T-helper 1 cell treated with Interleukin-12 subunit alpha and Interleukin-12 subunit beta and Interleukin-4 antibody, amounts not matched to agents 30 μg/mL and 1 μg/mL, for 36 hours (primary cell): Measurements from ENCODE around the gene LGI4.

Experiments
- H3K27ac Mint-ChIP-seq: one replicate; pipeline ENCODE4 v1.8.0; 2021; ENCODE audit warnings: mild to moderate bottlenecking, mixed read lengths
- H3K27me3 Mint-ChIP-seq: one replicate; pipeline ENCODE4 v1.8.0; 2021; ENCODE audit warnings: low read depth, mixed read lengths
- H3K36me3 Mint-ChIP-seq: one replicate; pipeline ENCODE4 v1.8.0; 2021; ENCODE audit warnings: low read depth, mixed read lengths
- H3K4me1 Mint-ChIP-seq: one replicate; pipeline ENCODE4 v1.8.0; 2021; ENCODE audit warnings: low read depth, mixed read lengths
- H3K4me3 Mint-ChIP-seq: one replicate; pipeline ENCODE4 v1.8.0; 2021; ENCODE audit warnings: mild to moderate bottlenecking, moderate library complexity, mixed read lengths
- H3K9me3 Mint-ChIP-seq: one replicate; pipeline ENCODE4 v1.8.0; 2021; ENCODE audit warnings: mixed read lengths

LGI4 gene

DNA sequence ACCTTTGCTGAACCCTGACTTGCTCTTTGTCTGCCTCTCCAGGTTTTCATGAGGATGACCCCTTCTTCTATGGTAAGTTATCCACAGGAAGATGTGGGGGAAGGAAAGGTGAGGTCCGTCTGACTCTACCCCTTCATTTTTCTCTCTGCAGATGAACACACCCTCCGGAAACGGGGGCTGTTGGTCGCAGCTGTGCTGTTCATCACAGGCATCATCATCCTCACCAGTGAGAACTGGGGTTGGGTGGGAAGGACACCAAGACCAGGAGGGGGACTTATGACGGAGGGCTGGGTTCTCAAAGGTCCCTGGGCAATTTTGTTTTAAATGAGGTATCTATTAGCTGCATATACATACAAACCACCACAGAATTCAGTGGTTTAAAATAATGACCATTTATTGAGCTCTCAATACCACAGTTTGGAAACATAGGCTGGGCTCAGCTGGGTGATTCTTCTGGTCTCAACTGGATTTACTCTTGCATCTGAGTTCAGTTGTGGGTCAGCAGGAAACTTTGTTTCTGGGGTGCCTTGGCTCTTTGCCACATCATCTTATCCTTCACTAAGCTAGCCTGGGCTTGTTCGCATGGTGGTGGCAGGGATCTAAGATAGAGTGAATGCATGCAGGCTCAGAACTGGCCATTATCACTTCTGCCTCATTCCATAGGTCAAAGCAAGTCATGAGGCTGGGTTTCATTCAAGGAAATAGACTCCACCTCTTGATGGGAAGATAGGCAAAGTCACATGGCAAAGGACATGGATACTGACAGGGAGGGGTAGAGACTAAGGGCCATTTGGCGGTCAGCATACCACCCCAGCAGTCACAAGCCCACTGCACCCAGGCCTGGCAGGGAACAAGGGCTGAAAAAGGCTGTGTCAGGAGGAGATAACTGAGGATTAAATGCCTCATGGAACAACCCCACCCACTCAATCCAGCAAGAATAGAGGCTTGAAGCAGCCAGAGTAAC, 31.5 kb upstream of the LGI4 start:
- Mint-ChIP-seq H3K4me1 (peaks cover 23% of the 10 kb centered on the region), H3K27me3 (no peaks in the 10 kb centered on the region), H3K27ac (no peak overlapping the region), H3K9me3 (peaks cover 47% of the 10 kb centered on the region), H3K36me3 (peaks cover 83% of the 10 kb centered on the region), H3K4me3 (no peak overlapping the region)

DNA sequence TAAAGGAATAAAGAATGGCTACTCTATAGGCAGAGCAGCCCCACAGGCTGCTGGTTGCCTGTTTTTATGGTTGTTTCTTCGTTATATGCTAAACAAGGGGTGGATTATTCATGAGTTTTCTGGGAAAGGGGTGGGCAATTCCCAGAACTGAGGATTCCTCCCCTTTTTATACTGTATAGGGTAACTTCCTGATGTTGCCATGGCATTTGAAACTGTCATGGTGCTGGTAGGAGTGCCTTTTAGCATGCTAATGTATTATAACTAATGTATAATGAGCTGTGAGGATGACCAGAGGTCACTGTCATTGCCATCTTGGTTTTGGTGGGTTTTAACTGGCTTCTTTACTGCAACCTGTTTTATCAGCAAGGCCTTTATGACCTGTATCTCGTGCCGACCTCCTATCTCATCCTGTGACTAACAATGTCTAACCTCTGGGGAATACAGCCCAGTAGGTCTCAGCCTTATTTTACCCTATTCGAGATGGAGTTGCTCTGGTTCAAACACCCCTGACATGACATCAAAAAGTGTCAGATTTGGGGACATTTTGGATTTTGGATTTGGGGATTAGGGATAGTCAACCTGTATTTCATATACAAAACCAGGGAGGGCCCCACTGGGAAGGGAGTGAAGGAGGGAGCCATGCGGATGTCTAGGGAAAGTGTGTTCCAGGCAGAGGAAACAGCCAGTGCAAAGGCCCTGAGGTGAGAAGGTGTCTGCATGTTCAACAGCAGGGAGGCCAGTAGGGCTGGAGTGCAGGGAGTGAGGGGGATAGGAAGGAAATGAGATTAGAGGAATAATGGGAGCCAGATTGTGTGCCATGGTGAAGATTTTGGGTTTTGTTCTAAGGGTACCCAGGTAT, 30.6 kb upstream of the LGI4 start:
- no peak overlapping the region for H3K27ac Mint-ChIP-seq
- H3K36me3 Mint-ChIP-seq, result peaks cover 89% of the 10 kb centered on the region
- peaks cover 23% of the 10 kb centered on the region for H3K4me1 Mint-ChIP-seq
- H3K4me3 Mint-ChIP-seq, result peak overlapping the region; percentile 25
- peaks cover 50% of the 10 kb centered on the region for H3K9me3 Mint-ChIP-seq
- no peaks in the 10 kb centered on the region for H3K27me3 Mint-ChIP-seq

DNA sequence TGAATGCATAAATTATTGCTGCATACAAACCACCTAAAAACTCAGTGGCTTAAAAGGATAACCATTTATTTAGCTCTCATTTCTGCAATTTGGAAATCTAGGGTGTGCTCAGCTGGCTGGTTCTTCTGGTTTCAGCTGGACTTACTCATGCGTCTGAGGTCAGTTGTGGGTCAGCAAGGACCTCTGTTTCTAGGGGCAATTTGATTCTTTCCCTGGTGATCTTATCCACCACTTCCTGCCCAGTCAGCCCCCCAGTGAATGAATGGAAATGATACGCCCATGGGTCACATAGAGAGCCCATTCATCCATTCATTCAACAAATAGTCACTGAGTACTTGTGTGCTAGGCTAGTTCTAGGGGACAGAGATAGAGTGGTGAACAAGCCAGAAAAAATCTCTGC, 29.6 kb upstream of the LGI4 start:
- H3K9me3 Mint-ChIP-seq, result peaks cover 50% of the 10 kb centered on the region
- H3K27me3 Mint-ChIP-seq, result no peaks in the 10 kb centered on the region
- no peak overlapping the region for H3K4me3 Mint-ChIP-seq
- H3K4me1 Mint-ChIP-seq, result peaks cover 21% of the 10 kb centered on the region
- peaks cover 90% of the 10 kb centered on the region for H3K36me3 Mint-ChIP-seq
- no peak overlapping the region for H3K27ac Mint-ChIP-seq

GRCh38 chr19:35162471-35163326, 27.8 kb upstream of the LGI4 start:
- Mint-ChIP-seq H3K4me1 (peaks cover 31% of the 10 kb centered on the region), H3K27me3 (no peaks in the 10 kb centered on the region), H3K4me3 (no peak overlapping the region), H3K9me3 (peaks cover 50% of the 10 kb centered on the region), H3K27ac (no peak overlapping the region), H3K36me3 (peaks cover 96% of the 10 kb centered on the region)

GRCh38 chr19:35161434-35161743, 26.5 kb upstream of the LGI4 start:
- Mint-ChIP-seq H3K4me1 (peaks cover 28% of the 10 kb centered on the region), H3K36me3 (peaks cover 92% of the 10 kb centered on the region), H3K27ac (no peak overlapping the region), H3K9me3 (peaks cover 47% of the 10 kb centered on the region), H3K4me3 (no peak overlapping the region), H3K27me3 (no peaks in the 10 kb centered on the region)

DNA sequence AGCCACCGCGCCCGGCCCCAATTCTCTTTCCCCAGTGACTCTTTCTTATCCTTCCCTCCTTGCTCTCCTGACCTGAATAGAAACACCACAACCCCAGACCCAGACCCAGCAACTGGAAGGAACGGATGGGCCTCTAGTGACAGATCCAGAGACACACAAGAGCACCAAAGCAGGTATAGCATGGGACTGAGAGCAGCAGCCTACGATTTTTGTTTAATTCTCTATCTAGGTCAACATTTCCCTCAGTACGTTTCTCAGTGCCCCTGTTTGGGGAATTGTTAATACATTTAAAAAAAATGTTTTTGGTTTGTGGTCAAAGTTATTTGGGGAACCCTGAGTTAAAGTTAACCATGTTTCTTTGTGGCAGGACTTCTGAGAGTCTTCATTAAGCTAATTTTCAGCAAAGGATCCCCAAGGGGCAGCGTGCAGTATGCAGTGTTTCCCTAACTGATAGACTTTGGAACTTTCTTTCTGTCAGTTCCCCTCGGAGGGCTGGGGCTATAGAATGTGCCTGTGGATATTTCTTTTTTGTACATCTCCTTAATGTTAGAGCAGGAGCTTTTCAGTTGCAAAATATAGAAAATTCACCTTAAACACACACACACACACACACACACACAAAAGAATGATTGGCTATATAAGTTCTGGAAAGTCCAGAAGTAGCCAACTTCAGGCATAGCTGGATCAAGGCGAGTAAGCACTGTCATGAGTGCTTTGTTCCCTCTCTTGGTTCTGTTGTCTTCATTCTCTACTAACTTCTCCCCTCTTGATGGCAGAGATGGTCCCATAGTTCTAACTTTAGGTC, 26.0 kb upstream of the LGI4 start:
- Mint-ChIP-seq H3K4me3 (no peak overlapping the region), H3K4me1 (peaks cover 33% of the 10 kb centered on the region), H3K27me3 (no peaks in the 10 kb centered on the region), H3K9me3 (peaks cover 42% of the 10 kb centered on the region), H3K27ac (no peak overlapping the region), H3K36me3 (peaks cover 92% of the 10 kb centered on the region)

DNA sequence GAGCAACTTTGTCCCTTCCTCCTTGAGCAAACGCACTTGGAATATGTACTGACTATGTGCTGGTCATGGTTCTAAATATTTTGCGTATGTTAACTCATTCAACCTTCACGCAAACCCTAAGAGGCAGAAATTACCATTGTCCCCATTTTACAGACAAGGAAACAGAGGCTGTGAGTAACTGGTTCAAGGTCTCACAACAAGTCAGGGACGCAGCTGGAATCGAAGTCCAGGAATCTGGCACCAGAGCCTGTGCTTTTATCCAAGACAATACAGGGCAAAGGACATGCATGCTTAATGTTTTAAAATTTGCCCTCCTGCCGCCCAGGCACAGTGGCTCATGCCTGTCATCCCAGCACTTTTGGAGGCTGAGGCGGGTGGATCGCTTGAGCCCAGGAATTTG, 24.7 kb upstream of the LGI4 start:
- no peak overlapping the region for H3K27ac Mint-ChIP-seq
- peaks cover 82% of the 10 kb centered on the region for H3K36me3 Mint-ChIP-seq
- no peak overlapping the region for H3K4me3 Mint-ChIP-seq
- H3K9me3 Mint-ChIP-seq, result peaks cover 31% of the 10 kb centered on the region
- H3K27me3 Mint-ChIP-seq, result no peaks in the 10 kb centered on the region
- peaks cover 35% of the 10 kb centered on the region for H3K4me1 Mint-ChIP-seq

DNA sequence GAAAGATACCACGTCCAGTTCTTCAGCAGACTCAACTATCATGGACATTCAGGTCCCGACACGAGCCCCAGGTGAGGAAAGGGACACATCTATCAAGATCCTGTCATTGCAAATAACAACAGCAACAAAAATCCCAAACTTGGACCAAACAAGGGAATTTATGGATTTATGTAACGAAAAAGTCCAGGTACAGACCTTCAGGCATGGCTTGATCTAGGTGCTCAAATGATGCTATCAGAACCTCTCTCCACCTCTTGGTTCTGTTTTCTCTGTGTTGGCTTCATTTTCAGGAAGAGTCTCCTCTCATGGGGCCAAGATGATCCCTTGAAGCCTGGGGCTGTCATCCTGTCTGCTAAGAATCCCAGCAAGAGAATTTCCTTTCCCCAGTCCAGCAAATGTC, 22.6 kb upstream of the LGI4 start:
- peaks cover 2% of the 10 kb centered on the region for H3K27me3 Mint-ChIP-seq
- peaks cover 61% of the 10 kb centered on the region for H3K36me3 Mint-ChIP-seq
- peaks cover 11% of the 10 kb centered on the region for H3K9me3 Mint-ChIP-seq
- peaks cover 41% of the 10 kb centered on the region for H3K4me1 Mint-ChIP-seq
- no peak overlapping the region for H3K27ac Mint-ChIP-seq
- H3K4me3 Mint-ChIP-seq, result peak overlapping the region; percentile 14

DNA sequence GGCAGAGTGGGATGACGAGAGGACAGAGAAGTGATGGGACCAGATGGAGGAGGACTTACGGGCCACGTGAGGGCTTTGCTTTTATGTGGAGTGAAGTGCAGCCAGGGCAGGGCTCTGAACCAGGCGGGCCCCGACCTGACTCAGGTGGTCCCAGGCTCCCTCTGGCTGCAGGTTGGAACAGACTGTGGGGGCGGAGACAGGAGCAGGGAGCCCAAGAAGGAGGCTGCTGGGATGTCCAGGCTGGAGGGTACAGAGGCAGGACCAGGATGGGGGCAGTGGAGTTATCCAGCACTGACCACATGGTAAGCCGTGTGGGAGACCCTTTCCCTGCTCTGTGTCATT, 21.8 kb upstream of the LGI4 start:
- H3K27ac Mint-ChIP-seq, result peak overlapping the region; percentile 37
- H3K4me1 Mint-ChIP-seq, result peaks cover 41% of the 10 kb centered on the region
- H3K27me3 Mint-ChIP-seq, result peaks cover 6% of the 10 kb centered on the region
- peaks cover 6% of the 10 kb centered on the region for H3K9me3 Mint-ChIP-seq
- peaks cover 55% of the 10 kb centered on the region for H3K36me3 Mint-ChIP-seq
- H3K4me3 Mint-ChIP-seq, result peak overlapping the region; percentile 99

- H3K27me3 Mint-ChIP-seq, result peaks cover 6% of the 10 kb centered on the region
- H3K9me3 Mint-ChIP-seq, result peaks cover under 1% of the 10 kb centered on the region
- peaks cover 39% of the 10 kb centered on the region for H3K4me1 Mint-ChIP-seq
- peaks cover 49% of the 10 kb centered on the region for H3K36me3 Mint-ChIP-seq
- H3K4me3 Mint-ChIP-seq, result peak overlapping the region; percentile 99
- H3K27ac Mint-ChIP-seq, result peak overlapping the region; percentile 98
Measured at GRCh38 chr19:35155981-35156672, 21.3 kb upstream of the LGI4 start.

GRCh38 chr19:35155441-35155840, 20.6 kb upstream of the LGI4 start:
- peaks cover 43% of the 10 kb centered on the region for H3K36me3 Mint-ChIP-seq
- H3K27me3 Mint-ChIP-seq, result peaks cover 6% of the 10 kb centered on the region
- no peaks in the 10 kb centered on the region for H3K9me3 Mint-ChIP-seq
- peak overlapping the region; percentile 98 for H3K27ac Mint-ChIP-seq
- peaks cover 39% of the 10 kb centered on the region for H3K4me1 Mint-ChIP-seq
- peak overlapping the region; percentile 99 for H3K4me3 Mint-ChIP-seq

DNA sequence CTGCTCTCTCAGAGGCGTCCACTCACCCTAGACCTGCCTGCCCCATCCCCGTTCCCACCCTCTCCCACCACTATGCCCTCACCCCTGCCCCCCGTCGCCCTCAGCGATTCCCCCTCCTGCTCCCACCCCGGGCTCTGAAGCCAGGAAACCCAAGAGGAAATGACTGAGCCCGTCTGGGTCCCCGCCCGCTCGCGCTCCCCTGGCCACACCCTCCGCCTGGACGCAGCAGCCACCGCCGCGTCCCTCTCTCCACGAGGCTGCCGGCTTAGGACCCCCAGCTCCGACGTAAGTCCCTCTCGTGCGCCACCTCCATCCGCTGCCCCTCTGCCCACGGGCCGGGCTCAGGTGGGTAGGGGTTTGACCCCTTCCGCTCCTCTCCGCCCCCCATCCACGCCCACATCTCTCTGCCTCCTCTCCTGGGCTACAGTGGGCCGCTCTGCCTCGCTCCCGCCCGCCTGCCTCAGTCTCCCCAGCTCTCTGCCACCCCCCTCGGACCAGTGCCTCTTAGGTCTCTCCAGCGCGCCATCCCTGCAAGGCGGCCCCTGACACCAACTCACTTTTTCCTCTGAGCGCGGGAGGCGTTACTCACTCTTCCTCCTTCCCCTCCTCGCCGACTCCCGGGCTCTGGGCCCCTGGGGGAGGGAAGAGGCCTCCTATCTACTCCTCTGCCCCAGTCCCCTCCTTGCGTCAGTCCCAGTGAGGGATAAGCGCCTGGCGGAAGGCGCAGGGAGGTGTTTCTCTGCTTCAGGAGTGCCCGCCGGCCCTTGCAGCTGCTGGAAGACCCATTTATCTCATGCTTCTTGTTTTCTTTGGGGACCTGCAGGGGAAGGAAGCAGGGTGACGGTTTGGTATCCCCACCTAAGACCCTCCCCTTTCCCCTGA, 19.9 kb upstream of the LGI4 start, which contains the start of gene FXYD5:
Gene FXYD5 (plus strand): TSS at position 211 of the 882 bp plus-strand sequence. CDS start 816 bp downstream, outside the sequence.
- Mint-ChIP-seq H3K4me1 (peaks cover 39% of the 10 kb centered on the region), H3K27ac (peak within 1 kb of the TSS; percentile 98), H3K27me3 (peaks cover 6% of the 10 kb centered on the region), H3K9me3 (no peaks in the 10 kb centered on the region), H3K4me3 (peak within 1 kb of the TSS; percentile 99), H3K36me3 (peaks cover 38% of the 10 kb centered on the region)
